K562 (cell line): Measurements from ENCODE around the gene PPHLN1. TPM values are rescaled to one million over a fixed set of nuclear protein-coding genes. Genes with fewer than 3 reads are reported as not detected.

Experiments
- ADNP ChIP-seq: fragments of 200-800 bp; sonication (Bioruptor generic); IDR thresholded peaks from 2 replicates; pipeline ENCODE4 v1.6.1; 2016; ENCODE audit warnings: missing genetic modification characterization, missing compliant biosample characterization
- BCL6 ChIP-seq: fragments of 250-450 bp; sonication (Bioruptor Pico); IDR thresholded peaks from 2 replicates; pipeline ENCODE4 v1.4.0; 2020
- BMI1 ChIP-seq: fragments of 150-350 bp; IDR thresholded peaks from 2 replicates; pipeline ENCODE4 v1.6.1; 2014; ENCODE audit warnings: low read length
- CCNT2 ChIP-seq: IDR thresholded peaks from 2 replicates; pipeline ENCODE4 v1.6.1; 2011; ENCODE audit warnings: borderline replicate concordance, low read depth, mild to moderate bottlenecking, moderate library complexity, mixed read lengths, low read length; ENCODE audit not compliant: insufficient read length; ENCODE audit errors: extremely low read depth
- CHD2 ChIP-seq: IDR thresholded peaks from 2 replicates; pipeline ENCODE4 v1.6.1; 2011; ENCODE audit warnings: low read depth, low read length
- DLX4 ChIP-seq: fragments of 250-450 bp; sonication (Bioruptor Pico); IDR thresholded peaks from 2 replicates; pipeline ENCODE4 v1.6.1; 2021; ENCODE audit warnings: mild to moderate bottlenecking
- GATA2 ChIP-seq: sonication (generic); formaldehyde crosslinking; IDR thresholded peaks from 2 replicates; pipeline ENCODE4 v1.4.0; 2020; ENCODE audit warnings: mild to moderate bottlenecking, missing genetic modification reagents
- GMEB1 ChIP-seq: fragments of 250-450 bp; sonication (Bioruptor Pico); IDR thresholded peaks from 2 replicates; pipeline ENCODE4 v1.4.0; 2020; ENCODE audit warnings: mild to moderate bottlenecking
- HNRNPK ChIP-seq: fragments of 200-400 bp; formaldehyde crosslinking; IDR thresholded peaks from one replicate; pipeline ENCODE4 v1.6.1; 2018; ENCODE audit warnings: mild to moderate bottlenecking, low read depth, low read length; ENCODE audit not compliant: poor library complexity, severe bottlenecking
- PRDM10 ChIP-seq: fragments of 450-650 bp; IDR thresholded peaks from 2 replicates; pipeline ENCODE4 v1.6.1; 2018; ENCODE audit not compliant: partially characterized antibody
- SIN3A ChIP-seq, 2 experiments: fragments of 150-350 bp in 1 of 2; IDR thresholded peaks; 2 replicates each; pipeline ENCODE4 v1.6.1; 2011 to 2016; ENCODE audit warnings: borderline replicate concordance in 2 of 2, low read depth in 2 of 2, low read length in 2 of 2, mild to moderate bottlenecking in 2 of 2, moderate library complexity in 2 of 2; ENCODE audit not compliant: control insufficient read depth in 1 of 2
- SNRNP70 ChIP-seq: fragments of 200-400 bp; formaldehyde crosslinking; optimal IDR thresholded peaks from 2 replicates; pipeline ENCODE3; 2017; ENCODE audit warnings: low read depth, low read length
- TRIM25 ChIP-seq: fragments of 450-650 bp; IDR thresholded peaks from 2 replicates; pipeline ENCODE4 v1.7.0; 2016; ENCODE audit warnings: borderline replicate concordance
- U2AF1 ChIP-seq: fragments of 200-400 bp; formaldehyde crosslinking; optimal IDR thresholded peaks from 2 replicates; pipeline ENCODE3; 2017; ENCODE audit warnings: mild to moderate bottlenecking, low read depth, low read length, moderate library complexity
- ZNF395 ChIP-seq: fragments of 200-800 bp; sonication (Bioruptor generic); IDR thresholded peaks from 2 replicates; pipeline ENCODE4 v1.6.1; 2017; ENCODE audit warnings: missing genetic modification characterization, missing compliant biosample characterization
- ZNF584 ChIP-seq: fragments of 200-800 bp; sonication (Bioruptor generic); IDR thresholded peaks from 2 replicates; pipeline ENCODE4 v1.6.1; 2016; ENCODE audit warnings: low read depth, mild to moderate bottlenecking, missing genetic modification characterization, missing compliant biosample characterization
- polyA plus RNA-seq, 8 experiments: library from polyadenylated mRNA; depleted of rRNA in 4 of 8; stranded (reverse) in 5 of 8; unstranded in 3 of 8; fragments of >200 nt; fragmentation: Nextera tagmentation in 2 of 8; fragmentation: Illumina TruSeq in 1 of 8; extraction: Ambion mirVana in 2 of 8; extraction: Trizol in 1 of 8; gene quantifications; 2 replicates each; pipeline versions ENCODE4 v1.2.1 to v1.2.3, GENCODE V29; 2011 to 2014; ENCODE audit warnings: inconsistent platforms in 1 of 8, missing spikeins in 1 of 8
- total RNA-seq, 7 experiments: library from RNA; depleted of rRNA in 6 of 7; stranded (reverse); fragments of >200 nt in 6 of 7; fragmentation: Illumina TruSeq in 2 of 7; extraction: Trizol in 2 of 7; gene quantifications; 2 replicates each; pipeline versions ENCODE4 v1.2.1 to v1.2.3, GENCODE V29; 2011 to 2021; ENCODE audit warnings: low replicate concordance in 1 of 7

The PPHLN1 gene
- total and polyA plus RNA-seq, 9 of the 15 experiments (the other 6 are each of a cell fraction or from before 2014, with no cell fraction given): 66.3 to 112 (median 93.6) TPM

- TF ChIP-seq PRDM10: no peak
- TF ChIP-seq CCNT2: peak; percentile 73
- TF ChIP-seq CHD2: no peak
- TF ChIP-seq DLX4: no peak
- no peak for TF ChIP-seq SNRNP70
- no peak for TF ChIP-seq U2AF1
- TF ChIP-seq TRIM25: no peak
- TF ChIP-seq ZNF584 (CRISPR knock-in tag): no peak
- no peak for TF ChIP-seq GATA2 (CRISPR knock-in tag)
- no peak for TF ChIP-seq SIN3A (IDR thresholded peaks at IDR 0.05; ENCODE audit: borderline replicate concordance in 2 of 2, control insufficient read depth in 1 of 2, low read depth in 2 of 2, low read length in 2 of 2)
- TF ChIP-seq BCL6 (CRISPR knock-in tag): no peak
- TF ChIP-seq ADNP (tag): no peak
- no peak for TF ChIP-seq BMI1
- TF ChIP-seq HNRNPK: no peak
- TF ChIP-seq ZNF395 (CRISPR knock-in tag): no peak
- TF ChIP-seq GMEB1 (CRISPR knock-in tag): peak; percentile 10; the same call in 1 of the 2 replicates
Observed at GRCh38 chr12:42482748-42483520, 157.0 kb downstream of the PPHLN1 start (continued).
